Upper lobe of right lung (tissue), 1 donor: Measurements from ENCODE around the gene SLC35C1. TPM values are rescaled to one million over a fixed set of nuclear protein-coding genes. Genes with fewer than 3 reads are reported as not detected.
A peak's percentile ranks its signal among the peaks of the same experiment; 100 is the strongest.

ENCODE experiments used
- ATAC-seq: fragments of 200-7000 bp; cut with Tn5 transposase; one replicate; pipeline ENCODE4 v1.9.1; 2020; ENCODE audit warnings: mild to moderate bottlenecking, moderate library complexity
- DNase-seq: peaks from one replicate; pipeline ENCODE4 v3.0.0-alpha.2; 2020
- H3K27ac ChIP-seq: fragments of 200-600 bp; one replicate; pipeline ENCODE4 v1.8.0; 2022
- H3K27me3 ChIP-seq: fragments of 200-600 bp; one replicate; pipeline ENCODE4 v1.8.0; 2022; ENCODE audit warnings: mild to moderate bottlenecking
- H3K36me3 ChIP-seq: fragments of 200-600 bp; one replicate; pipeline ENCODE4 v1.8.0; 2022
- H3K4me1 ChIP-seq: fragments of 200-600 bp; one replicate; pipeline ENCODE4 v1.8.0; 2022
- H3K4me3 ChIP-seq: fragments of 200-600 bp; one replicate; pipeline ENCODE4 v1.8.0; 2022; ENCODE audit warnings: mild to moderate bottlenecking
- H3K9me3 ChIP-seq: fragments of 200-600 bp; one replicate; pipeline ENCODE4 v1.8.0; 2022
- intact Hi-C: fragments of 100-400 bp; cut with DNase I; formaldehyde crosslinking; loops from one replicate; pipeline ENCODE4 v1.11.0; 2022
- total RNA-seq: library from RNA; stranded (reverse); fragmentation: NEBNext Ultra II Directional; extraction: Animal tissue kit (Norgen Biotek cat#: 25700); gene quantifications from one replicate; pipeline ENCODE4 v1.2.1, GENCODE V29; 2021
- TF ChIP-seq, protein P1 (sequence below): fragments of 200-600 bp; IDR thresholded peaks from one replicate; pipeline ENCODE4 v1.8.0; 2022; ENCODE audit warnings: antibody characterized with exemption
- donor health status: DM: no; HTN: yes; CAD: no; lungs with severe emphysema.

Gene SLC35C1
- total RNA-seq, 1 donor from 2014 or later = 25.1 TPM

DNA sequence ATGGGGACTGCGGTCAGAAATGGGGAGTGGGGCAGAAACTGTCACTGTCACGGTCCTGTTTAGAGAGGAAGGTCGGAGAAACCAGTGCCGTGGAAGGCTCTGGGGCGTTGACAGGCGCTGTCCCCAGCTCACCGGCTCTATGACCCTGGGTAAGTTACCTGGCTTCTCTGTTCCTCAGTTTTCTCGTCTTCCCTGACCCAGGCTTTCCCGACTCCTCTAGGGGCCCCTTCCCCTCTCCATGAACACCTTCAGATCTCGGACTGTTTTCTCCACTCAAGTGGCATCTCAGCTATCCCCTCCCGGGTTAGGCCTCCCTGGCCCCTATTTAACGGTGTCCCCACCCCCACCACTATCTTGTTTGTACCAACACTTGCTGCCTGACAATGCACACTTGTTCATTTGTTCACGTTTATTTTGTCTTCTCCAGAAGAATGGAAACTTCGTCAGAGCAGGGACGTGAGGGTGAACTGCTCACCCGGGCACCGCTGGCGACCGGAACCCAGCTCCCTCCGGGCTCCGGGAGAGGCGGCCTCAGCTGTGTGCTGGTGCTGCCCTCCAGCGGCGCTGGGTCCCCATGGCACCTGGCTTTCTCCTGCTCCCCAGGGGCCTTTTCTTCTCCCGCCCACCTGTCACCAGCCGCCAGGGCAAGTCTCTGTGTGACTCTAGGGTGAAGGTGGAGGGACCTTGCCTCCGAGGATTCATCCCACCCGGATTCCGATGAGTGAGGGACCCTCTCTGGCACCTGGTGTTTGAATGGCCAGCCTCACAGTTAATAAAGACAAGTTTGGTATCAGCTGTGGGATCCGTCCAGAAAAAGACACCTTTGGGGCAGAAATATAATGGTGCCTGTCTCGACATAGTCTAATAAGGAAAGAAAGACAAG is 33.1 kb upstream of the SLC35C1 start:
- Histone ChIP-seq H3K27ac (peak overlapping the region; percentile 45), H3K9me3 (no peaks in the 10 kb centered on the region), H3K4me1 (peaks cover 8% of the 10 kb centered on the region), H3K4me3 (peak overlapping the region; percentile 72), H3K36me3 (no peaks in the 10 kb centered on the region), H3K27me3 (no peaks in the 10 kb centered on the region)
- DNase-seq (peak; percentile 94), ATAC-seq (peak; percentile 98)
- TF ChIP-seq, protein P1, sequence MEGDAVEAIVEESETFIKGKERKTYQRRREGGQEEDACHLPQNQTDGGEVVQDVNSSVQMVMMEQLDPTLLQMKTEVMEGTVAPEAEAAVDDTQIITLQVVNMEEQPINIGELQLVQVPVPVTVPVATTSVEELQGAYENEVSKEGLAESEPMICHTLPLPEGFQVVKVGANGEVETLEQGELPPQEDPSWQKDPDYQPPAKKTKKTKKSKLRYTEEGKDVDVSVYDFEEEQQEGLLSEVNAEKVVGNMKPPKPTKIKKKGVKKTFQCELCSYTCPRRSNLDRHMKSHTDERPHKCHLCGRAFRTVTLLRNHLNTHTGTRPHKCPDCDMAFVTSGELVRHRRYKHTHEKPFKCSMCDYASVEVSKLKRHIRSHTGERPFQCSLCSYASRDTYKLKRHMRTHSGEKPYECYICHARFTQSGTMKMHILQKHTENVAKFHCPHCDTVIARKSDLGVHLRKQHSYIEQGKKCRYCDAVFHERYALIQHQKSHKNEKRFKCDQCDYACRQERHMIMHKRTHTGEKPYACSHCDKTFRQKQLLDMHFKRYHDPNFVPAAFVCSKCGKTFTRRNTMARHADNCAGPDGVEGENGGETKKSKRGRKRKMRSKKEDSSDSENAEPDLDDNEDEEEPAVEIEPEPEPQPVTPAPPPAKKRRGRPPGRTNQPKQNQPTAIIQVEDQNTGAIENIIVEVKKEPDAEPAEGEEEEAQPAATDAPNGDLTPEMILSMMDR = peak; percentile 93
- intact Hi-C loops = no loop called here

DNA sequence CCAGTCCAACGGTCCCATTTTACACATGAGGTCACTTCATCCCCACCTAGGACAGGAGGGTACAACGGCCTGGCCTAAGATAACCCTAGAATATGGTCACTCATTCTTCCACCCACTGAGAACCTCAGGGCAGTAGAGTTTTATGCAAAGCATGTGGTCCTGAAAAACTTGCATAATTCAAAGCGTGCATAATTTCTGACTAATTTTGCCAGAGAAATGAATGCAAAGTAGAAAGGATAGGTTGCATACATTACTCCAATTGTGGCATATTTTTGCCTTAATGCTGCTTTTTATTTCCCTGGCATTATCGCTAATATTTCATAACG is 32.5 kb upstream of the SLC35C1 start:
- no peak overlapping the region for H3K27ac ChIP-seq
- H3K27me3 ChIP-seq = no peaks in the 10 kb centered on the region
- no peak for DNase-seq
- peaks cover 8% of the 10 kb centered on the region for H3K4me1 ChIP-seq
- ATAC-seq = no peak
- no peaks in the 10 kb centered on the region for H3K9me3 ChIP-seq
- H3K4me3 ChIP-seq = no peak overlapping the region
- intact Hi-C loops = no loop called here
- H3K36me3 ChIP-seq = no peaks in the 10 kb centered on the region
- TF ChIP-seq, protein P1 = no peak

DNA sequence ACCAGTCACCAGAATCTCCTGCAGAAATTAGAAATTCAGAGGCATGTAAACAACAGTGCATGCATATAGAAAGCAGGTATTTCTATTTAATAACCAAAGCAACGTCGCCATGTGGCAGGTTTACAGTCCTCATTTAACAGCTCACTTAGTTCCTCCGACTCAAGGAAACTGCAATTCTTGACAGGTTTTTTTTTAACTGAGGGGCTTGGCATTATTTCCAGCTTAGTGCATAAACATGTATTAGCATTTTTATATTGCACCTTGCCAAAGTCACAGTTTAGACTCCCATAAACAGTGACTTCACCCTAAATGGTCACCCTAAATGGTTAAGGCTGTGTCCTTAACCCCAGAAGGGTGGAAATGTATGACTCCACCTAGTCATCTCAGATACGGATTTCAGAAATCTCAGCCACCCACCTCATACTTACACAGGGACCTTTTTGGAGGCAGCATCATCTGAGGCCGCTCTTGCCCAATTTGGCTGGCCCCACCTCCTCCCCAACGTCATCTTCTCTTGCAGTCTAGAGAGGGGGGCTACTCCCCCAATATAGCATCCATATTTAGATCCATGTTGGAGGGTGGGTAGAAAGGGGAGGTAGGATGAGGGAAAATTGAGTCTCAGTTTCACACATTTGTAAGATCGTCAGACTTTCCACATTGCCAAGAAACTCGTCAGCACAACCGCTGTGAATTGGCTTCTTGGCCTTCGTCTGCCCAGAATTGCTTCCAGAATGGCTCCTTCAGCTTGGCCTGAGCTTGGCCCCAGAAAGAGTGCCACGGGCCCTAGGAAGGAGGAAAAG is 31.8 kb upstream of the SLC35C1 start:
- TF ChIP-seq, protein P1 = no peak
- no peaks in the 10 kb centered on the region for H3K9me3 ChIP-seq
- H3K27ac ChIP-seq = no peak overlapping the region
- H3K4me3 ChIP-seq = no peak overlapping the region
- no peaks in the 10 kb centered on the region for H3K36me3 ChIP-seq
- ATAC-seq (no peak), DNase-seq (no peak)
- intact Hi-C loops = no loop called here
- peaks cover 8% of the 10 kb centered on the region for H3K4me1 ChIP-seq
- no peaks in the 10 kb centered on the region for H3K27me3 ChIP-seq

DNA sequence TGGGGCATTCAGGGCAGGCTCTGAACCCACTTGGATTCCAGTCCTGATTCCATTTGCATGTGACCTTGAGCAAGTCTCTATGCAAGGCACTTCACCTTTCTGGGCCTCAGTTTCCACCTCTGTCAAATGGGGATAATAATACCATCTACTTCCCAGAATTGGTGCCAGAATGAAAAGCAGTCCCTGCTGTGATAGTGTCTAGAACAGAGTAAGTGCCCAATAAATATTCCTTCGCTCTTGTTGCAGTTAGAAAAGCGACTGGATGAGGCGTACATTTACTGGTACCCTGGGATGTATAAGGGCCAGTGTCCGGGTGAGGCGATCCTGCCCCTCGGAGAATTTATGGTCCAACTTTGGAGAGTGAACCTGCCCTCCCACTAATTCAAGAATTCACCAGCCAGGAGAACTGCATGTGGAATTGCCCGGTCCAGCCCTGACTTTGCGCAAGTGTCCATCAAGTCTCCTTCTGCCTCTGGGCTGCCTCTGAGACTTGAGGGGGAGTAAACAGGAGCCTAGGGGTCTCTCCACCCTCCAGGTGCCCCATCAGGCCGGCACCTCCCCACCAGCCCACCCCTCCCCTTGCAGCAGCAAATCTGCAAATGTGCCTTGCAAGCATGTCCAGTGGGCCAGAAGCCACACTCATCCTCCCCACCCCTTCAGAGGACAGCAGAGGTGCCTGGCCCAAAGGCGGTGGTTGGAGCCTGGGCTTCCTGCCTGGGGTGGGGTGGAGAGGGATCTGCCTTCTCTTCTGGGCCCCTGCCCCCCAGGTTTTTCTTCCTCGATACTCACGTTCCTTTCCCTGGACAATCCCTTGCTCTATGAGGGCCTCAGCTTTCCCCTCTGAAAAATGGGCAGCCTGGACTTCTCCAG is 30.9 kb upstream of the SLC35C1 start:
- ATAC-seq (no peak), DNase-seq (peak; percentile 18)
- H3K9me3 ChIP-seq = no peaks in the 10 kb centered on the region
- H3K36me3 ChIP-seq = no peaks in the 10 kb centered on the region
- intact Hi-C loops = no loop called here
- peaks cover 8% of the 10 kb centered on the region for H3K4me1 ChIP-seq
- TF ChIP-seq, protein P1 = no peak
- no peak overlapping the region for H3K27ac ChIP-seq
- no peak overlapping the region for H3K4me3 ChIP-seq
- no peaks in the 10 kb centered on the region for H3K27me3 ChIP-seq

DNA sequence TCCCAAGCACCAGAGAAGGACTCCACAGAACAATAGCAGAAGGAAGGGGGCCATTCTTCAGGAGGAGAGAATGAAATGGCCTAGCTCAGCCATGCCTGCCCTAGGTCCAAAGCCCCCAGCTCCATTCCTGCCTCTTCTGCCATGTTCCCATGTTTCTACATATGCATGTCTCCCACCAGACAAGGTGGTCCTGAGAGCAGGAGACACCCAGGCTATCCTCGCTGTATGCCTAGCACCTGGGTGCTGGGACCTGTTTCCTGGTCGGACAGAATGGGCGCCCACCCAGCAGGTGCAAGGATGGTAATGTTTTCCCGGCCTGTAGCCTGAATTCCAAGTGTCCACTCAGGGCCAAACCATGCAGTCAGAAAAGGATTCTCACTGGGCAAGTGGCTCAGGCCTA is 30.2 kb upstream of the SLC35C1 start:
- Histone ChIP-seq H3K36me3 (no peaks in the 10 kb centered on the region), H3K9me3 (no peaks in the 10 kb centered on the region), H3K4me3 (no peak overlapping the region), H3K27me3 (no peaks in the 10 kb centered on the region), H3K4me1 (peaks cover 8% of the 10 kb centered on the region), H3K27ac (no peak overlapping the region)
- TF ChIP-seq, protein P1 = no peak
- intact Hi-C loops = no loop called here
- no peak for ATAC-seq
- no peak for DNase-seq
